Heart left ventricle (tissue), 13 donors: ENCODE data around the gene ACTA2.

Source experiments
- CTCF ChIP-seq, 12 donors: fragments of 200-600 bp; sonication (generic) in 4 of 12; IDR thresholded peaks; one replicate each; pipeline versions ENCODE4 v1.5.0 to v1.8.0; 2018 to 2022; ENCODE audit warnings: antibody characterized with exemption in 12 of 12, mild to moderate bottlenecking in 5 of 12
- POLR2A ChIP-seq, 2 donors: fragments of 450-650 bp; IDR thresholded peaks; one replicate each; pipeline ENCODE4 v1.6.1; 2017; ENCODE audit warnings: antibody characterized with exemption in 2 of 2, mild to moderate bottlenecking in 2 of 2, moderate library complexity in 2 of 2
- donor health status: ischemic (EF 13 %, LVEDD 7.1; RV severe dilation, severe dysfunction).
- donor health status: DM: no; HTN: yes; CAD: no.
- donor health status: DM: no; HTN: no; CAD: no.
- donor health status: ischemic (EF 25% LVEDD 6.9; RV normal size, moderate dysfunction).
- donor health status: ischemic (EF 25% LVEDD 5.7; RV mildly dilated, moderate dysfunction).
- donor health status: ischemic (EF 35%, LVEDD 5.7; RV mildly dilated, moderate dysfunction).
- donor health status: nonischemic (EF 11% LVEDD 7.7; RV severe dilation, severe dysfunction).
- donor health status: DM: yes; HTN: yes; CAD: no.
- donor health status: PGD.
- donor health status: ischemic (EF 29% LVEDD 5.4; RV normal size, mild dysfunction).
- donor health status: nonischemic (EF 23%, LVEDD 6.1; RV moderate dilation, normal function).

GRCh38 chr10:88919041-88919440 lies 33.5 kb downstream of the ACTA2 start:
- TF ChIP-seq CTCF (IDR thresholded peaks at IDR 0.05) = no peak
- no peak for TF ChIP-seq POLR2A (IDR thresholded peaks at IDR 0.05)
